IPS-NIHi11 (cell line): ENCODE results near the gene SLC4A2.

Experiments used
- DNase-seq: peaks from one replicate; pipeline ENCODE4 v3.0.0; 2012; ENCODE audit warnings: mixed read lengths, low spot score

SLC4A2 gene

GRCh38 chr7:151117565-151117964 is 58.2 kb downstream of the SLC4A2 start:
- no peak for DNase-seq

DNA sequence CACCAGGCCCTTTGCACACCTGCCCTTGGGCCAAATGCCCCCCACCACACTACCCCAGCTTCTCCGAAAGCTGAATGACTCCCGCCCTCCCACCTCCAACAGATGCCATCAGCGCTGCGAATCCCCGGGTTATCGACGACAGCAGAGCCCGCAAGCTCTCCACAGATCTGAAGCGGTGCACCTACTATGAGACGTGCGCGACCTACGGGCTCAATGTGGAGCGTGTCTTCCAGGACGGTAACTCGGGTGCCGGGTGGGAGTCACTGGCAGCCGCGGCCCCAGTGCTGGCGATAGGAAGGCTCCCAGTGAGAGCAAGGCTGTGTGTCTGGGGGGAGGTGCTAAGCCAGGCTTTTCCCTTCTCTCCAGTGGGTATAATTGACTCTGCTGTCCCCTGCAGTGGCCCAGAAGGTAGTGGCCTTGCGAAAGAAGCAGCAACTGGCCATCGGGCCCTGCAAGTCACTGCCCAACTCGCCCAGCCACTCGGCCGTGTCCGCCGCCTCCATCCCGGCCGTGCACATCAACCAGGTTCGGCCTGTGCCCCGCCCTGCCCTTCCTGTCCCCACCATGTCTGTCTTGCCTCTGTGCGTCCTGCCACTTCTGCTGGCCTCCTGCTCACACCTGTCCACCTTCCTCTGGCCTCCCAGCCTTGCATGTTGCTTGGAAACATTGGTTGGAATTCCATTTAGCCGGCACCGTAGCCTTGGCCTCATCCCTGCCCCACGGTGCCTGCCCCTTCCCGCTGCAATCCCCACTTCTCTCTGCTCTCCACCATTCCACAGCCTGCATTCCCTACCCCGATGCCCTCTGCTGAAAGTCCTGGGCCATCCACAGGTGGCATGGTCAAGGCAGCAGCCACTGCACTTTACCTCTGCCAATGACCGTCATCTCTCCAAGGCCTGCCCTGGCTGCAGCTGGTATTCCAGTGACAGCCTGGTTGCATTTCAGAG is 59.0 kb downstream of the SLC4A2 start:
- DNase-seq, result no peak

DNA sequence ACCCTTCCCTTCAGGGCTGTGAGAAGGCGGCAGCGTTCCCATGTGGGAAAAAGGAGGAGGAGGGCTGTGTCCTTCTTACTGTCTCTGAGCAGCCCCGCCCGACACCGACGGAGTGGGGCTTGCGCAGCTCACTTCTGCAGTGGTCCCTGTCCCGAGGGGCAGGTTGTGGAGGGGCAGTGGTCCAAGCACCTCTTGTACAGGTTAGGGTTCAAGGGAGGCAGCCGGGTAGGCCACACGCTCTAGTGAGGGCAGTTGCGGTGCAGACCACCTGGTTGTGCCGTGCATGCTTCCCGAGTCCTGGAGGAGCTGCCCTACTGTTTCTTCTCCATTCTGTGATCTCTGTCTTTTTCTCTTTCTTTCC is 59.6 kb downstream of the SLC4A2 start:
- DNase-seq, result no peak

DNA sequence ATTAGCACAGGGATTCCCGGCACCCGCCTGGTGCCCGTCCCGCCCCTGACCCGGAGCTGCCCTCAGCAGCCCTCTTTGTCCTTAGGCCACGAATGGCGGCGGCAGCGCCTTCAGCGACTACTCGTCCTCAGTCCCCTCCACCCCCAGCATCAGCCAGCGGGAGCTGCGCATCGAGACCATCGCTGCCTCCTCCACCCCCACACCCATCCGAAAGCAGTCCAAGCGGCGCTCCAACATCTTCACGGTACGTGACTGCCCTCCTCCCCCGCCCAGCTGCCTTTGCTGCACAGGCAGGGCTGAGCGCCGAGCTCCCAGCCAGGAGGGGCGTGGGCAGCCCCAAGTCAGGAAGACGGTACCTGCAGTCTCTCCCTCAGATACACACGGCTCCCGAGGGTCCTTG is 60.5 kb downstream of the SLC4A2 start:
- DNase-seq, result no peak

DNA sequence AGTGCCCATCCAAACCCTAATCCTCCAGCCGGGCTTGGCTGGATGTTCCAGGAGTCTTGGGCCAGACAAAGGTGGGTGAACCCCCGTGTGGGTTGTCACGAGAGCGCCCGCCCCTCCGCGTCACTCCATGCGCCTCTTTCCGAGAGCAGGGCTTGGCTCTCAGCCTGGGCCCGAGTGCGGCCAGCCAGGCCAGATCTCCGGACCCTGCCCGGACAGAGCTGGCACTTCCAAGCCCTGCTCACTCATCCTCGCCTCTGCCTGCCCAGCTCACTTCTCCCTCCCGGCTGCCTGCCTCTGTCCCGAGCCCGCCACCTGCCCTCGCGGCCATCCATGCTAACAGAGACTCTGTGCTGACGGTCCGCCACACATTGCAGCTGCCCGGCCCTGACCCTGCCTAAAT is 61.5 kb downstream of the SLC4A2 start:
- no peak for DNase-seq

DNA sequence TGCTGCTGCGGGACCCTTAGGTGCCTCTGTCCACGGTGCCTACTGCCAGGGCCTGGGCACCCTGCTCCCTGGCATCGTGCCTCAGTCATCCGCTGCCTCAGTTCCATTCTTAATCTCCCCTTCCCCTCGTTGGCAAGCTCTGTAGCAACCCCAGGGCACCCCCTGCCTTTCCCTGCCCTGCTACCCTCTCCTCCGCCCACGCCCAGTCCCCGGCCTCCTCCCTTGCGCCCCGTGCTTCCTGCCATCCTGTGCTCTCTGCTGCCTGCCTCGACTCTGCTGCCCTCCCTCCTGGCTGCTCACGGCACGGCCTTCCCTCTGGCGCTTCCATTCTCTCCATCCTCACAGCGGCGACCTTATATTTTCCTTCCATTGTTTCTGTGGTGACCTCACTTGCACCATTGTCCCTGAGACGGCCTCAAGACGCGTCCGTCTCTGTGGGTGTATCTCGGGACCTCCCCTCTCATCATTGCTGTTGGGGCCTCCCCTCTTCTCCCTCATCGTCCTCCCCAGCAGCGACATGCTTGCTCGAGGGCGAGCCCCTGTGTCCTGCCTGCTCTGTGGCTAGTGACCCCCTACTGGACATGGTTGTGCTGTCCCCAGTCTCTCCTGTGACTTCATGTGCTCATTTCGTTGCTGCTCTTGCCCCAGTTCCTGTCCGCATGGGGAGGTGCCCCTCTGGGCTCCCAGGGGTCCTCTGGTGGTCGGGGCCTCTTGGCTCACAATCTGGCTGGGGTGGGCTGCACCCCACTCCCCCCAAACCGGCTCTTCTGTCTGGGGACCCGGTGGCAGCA is 62.2 kb downstream of the SLC4A2 start:
- DNase-seq, result no peak

- peak; percentile 47 for DNase-seq
Measured at GRCh38 chr7:151122276-151122675, 62.9 kb downstream of the SLC4A2 start.

GRCh38 chr7:151122796-151123157 is 63.4 kb downstream of the SLC4A2 start:
- no peak for DNase-seq

DNA sequence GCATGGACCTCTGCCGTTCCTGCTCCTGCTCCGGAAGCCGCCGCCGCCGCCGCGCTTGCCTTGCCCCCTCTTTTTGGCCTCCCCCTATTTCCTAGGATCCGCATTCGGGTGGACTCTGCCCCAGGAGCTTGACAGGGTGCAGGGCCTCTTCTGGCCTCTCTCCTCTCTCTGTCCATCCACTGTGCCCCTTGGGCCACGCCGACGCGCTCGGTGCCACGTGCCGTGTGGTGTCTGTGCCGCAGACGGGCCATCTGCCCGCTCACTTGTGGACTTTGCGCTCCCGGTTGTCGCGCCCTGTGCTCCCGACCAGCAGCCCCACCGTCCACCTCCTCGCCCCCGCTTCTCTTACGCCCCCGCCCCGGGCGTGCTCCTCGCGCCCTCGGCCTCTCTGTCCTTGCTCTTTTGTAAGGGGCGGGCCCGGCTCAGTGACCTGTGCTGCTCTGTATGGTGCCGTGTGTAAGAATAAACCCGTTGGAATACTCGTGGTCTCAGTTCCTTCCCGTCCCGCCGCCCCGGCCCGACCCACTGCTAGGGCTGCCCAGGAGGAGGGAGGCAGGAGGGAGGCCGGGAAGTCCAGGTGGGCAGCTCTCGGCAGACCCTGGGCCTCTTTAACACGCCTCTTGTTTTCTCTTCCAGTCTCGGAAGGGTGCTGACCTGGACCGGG is 63.9 kb downstream of the SLC4A2 start:
- no peak for DNase-seq

- peak; percentile 91 for DNase-seq
Measured at GRCh38 chr7:151123822-151124464, 64.6 kb downstream of the SLC4A2 start.

GRCh38 chr7:151124481-151124880 is 65.1 kb downstream of the SLC4A2 start:
- no peak for DNase-seq

- DNase-seq, result no peak
Measured at GRCh38 chr7:151124899-151125399, 65.6 kb downstream of the SLC4A2 start.

- peak; percentile 88 for DNase-seq
Measured at GRCh38 chr7:151125470-151125845, 66.1 kb downstream of the SLC4A2 start.

GRCh38 chr7:151125846-151126481 is 66.6 kb downstream of the SLC4A2 start:
- peak; percentile 88 for DNase-seq
